HepG2 (cell line): ENCODE data around the gene RETREG2. TPM values are rescaled to one million over a fixed set of nuclear protein-coding genes. Genes with fewer than 3 reads are reported as not detected.

Source experiments
- ARHGAP35 ChIP-seq: sonication (generic); formaldehyde crosslinking; IDR thresholded peaks from 2 replicates; pipeline ENCODE4 v1.9.0; 2022; ENCODE audit warnings: mild to moderate bottlenecking, inconsistent platforms, moderate library complexity, missing genetic modification reagents, borderline replicate concordance
- ATRX ChIP-seq: sonication (generic); formaldehyde crosslinking; IDR thresholded peaks from 2 replicates; pipeline ENCODE4 v1.4.0; 2020; ENCODE audit warnings: missing genetic modification reagents, borderline replicate concordance
- BORCS8-MEF2B ChIP-seq: sonication (generic); formaldehyde crosslinking; IDR thresholded peaks from 2 replicates; pipeline ENCODE4 v1.8.0; 2022; ENCODE audit warnings: mild to moderate bottlenecking, missing genetic modification reagents
- GPN1 ChIP-seq: sonication (generic); formaldehyde crosslinking; IDR thresholded peaks from 2 replicates; pipeline ENCODE4 v1.5.1; 2020; ENCODE audit warnings: missing genetic modification reagents, borderline replicate concordance
- HNF4A ChIP-seq: sonication (generic); formaldehyde crosslinking; IDR thresholded peaks from 2 replicates; pipeline ENCODE4 v1.4.0; 2020; ENCODE audit warnings: missing genetic modification reagents
- MIXL1 ChIP-seq: IDR thresholded peaks from 2 replicates; pipeline ENCODE4 v1.6.1; 2016
- NKX3-1 ChIP-seq: sonication (generic); formaldehyde crosslinking; IDR thresholded peaks from 2 replicates; pipeline ENCODE4 v1.5.0; 2020; ENCODE audit warnings: missing genetic modification reagents
- NONO ChIP-seq, 2 experiments: fragments of 450-650 bp in 1 of 2; sonication (generic) in 1 of 2; formaldehyde crosslinking in 1 of 2; IDR thresholded peaks in 1 of 2; conservative IDR thresholded peaks in 1 of 2; 2 replicates each; pipeline versions ENCODE4 v1.6.1 to v1.8.0; 2017 to 2022; ENCODE audit warnings: mild to moderate bottlenecking in 1 of 2, missing genetic modification reagents in 1 of 2, moderate library complexity in 1 of 2
- RARA ChIP-seq: IDR thresholded peaks from 2 replicates; pipeline ENCODE4 v1.6.1; 2016; ENCODE audit warnings: missing genetic modification reagents, missing compliant biosample characterization
- RFXANK ChIP-seq: IDR thresholded peaks from 2 replicates; pipeline ENCODE4 v1.6.1; 2016
- SAP130 ChIP-seq: IDR thresholded peaks from 2 replicates; pipeline ENCODE4 v1.6.1; 2016; ENCODE audit warnings: low read depth
- SNAPC2 ChIP-seq: sonication (generic); formaldehyde crosslinking; IDR thresholded peaks from 2 replicates; pipeline ENCODE4 v1.8.1; 2022; ENCODE audit warnings: mild to moderate bottlenecking, missing genetic modification reagents
- ZC3H13 ChIP-seq: sonication (generic); formaldehyde crosslinking; IDR thresholded peaks from 2 replicates; pipeline ENCODE4 v1.8.1; 2023; ENCODE audit warnings: mild to moderate bottlenecking, missing genetic modification reagents, moderate library complexity
- ZNF556 ChIP-seq: sonication (generic); formaldehyde crosslinking; IDR thresholded peaks from 2 replicates; pipeline ENCODE4 v1.4.0; 2020; ENCODE audit warnings: mild to moderate bottlenecking, missing genetic modification reagents, borderline replicate concordance
- polyA plus RNA-seq, 8 experiments: library from polyadenylated mRNA; depleted of rRNA in 3 of 8; stranded (reverse) in 7 of 8; unstranded in 1 of 8; fragments of >200 nt; fragmentation: Illumina TruSeq in 4 of 8; extraction: Trizol in 4 of 8; gene quantifications; 2 replicates each; pipeline versions ENCODE4 v1.2.1 to v1.2.3, GENCODE V29; 2011 to 2016; ENCODE audit warnings: low read depth in 4 of 8, missing spikeins in 1 of 8, mixed read lengths in 1 of 8; ENCODE audit not compliant: insufficient read depth in 1 of 8
- total RNA-seq, 5 experiments: library from RNA; depleted of rRNA; stranded (reverse); fragments of >200 nt; fragmentation: Illumina TruSeq; extraction: Trizol; gene quantifications; 2 replicates each; pipeline ENCODE4 v1.2.3, GENCODE V29; 2016; ENCODE audit warnings: low read depth in 1 of 5
- TF ChIP-seq, protein P1 (sequence below): sonication (generic); formaldehyde crosslinking; IDR thresholded peaks from 2 replicates; pipeline ENCODE4 v1.5.0; 2020; ENCODE audit warnings: missing genetic modification reagents, mild to moderate bottlenecking, borderline replicate concordance
- TF ChIP-seq, protein P2 (sequence below): sonication (generic); formaldehyde crosslinking; IDR thresholded peaks from 2 replicates; pipeline ENCODE4 v1.4.0; 2020; ENCODE audit warnings: missing genetic modification reagents, borderline replicate concordance
- TF ChIP-seq, protein P3 (sequence below): sonication (generic); formaldehyde crosslinking; IDR thresholded peaks from 2 replicates; pipeline ENCODE4 v1.4.0; 2020; ENCODE audit warnings: missing genetic modification reagents, borderline replicate concordance
- TF ChIP-seq, protein P4 (sequence below): sonication (generic); formaldehyde crosslinking; IDR thresholded peaks from 2 replicates; pipeline ENCODE4 v1.8.1; 2022; ENCODE audit warnings: mild to moderate bottlenecking, missing genetic modification reagents
- TF ChIP-seq, protein P5 (sequence below): sonication (generic); formaldehyde crosslinking; IDR thresholded peaks from 2 replicates; pipeline ENCODE4 v1.4.0; 2020; ENCODE audit warnings: mild to moderate bottlenecking, missing genetic modification reagents
- TF ChIP-seq, protein P6 (sequence below): sonication (generic); formaldehyde crosslinking; IDR thresholded peaks from 2 replicates; pipeline ENCODE4 v1.5.0; 2020; ENCODE audit warnings: missing genetic modification reagents

Gene RETREG2
- total and polyA plus RNA-seq, 2 of the 13 experiments (the other 11 are each of a cell fraction or from before 2014, with no cell fraction given), result 86.0 to 134 TPM

DNA sequence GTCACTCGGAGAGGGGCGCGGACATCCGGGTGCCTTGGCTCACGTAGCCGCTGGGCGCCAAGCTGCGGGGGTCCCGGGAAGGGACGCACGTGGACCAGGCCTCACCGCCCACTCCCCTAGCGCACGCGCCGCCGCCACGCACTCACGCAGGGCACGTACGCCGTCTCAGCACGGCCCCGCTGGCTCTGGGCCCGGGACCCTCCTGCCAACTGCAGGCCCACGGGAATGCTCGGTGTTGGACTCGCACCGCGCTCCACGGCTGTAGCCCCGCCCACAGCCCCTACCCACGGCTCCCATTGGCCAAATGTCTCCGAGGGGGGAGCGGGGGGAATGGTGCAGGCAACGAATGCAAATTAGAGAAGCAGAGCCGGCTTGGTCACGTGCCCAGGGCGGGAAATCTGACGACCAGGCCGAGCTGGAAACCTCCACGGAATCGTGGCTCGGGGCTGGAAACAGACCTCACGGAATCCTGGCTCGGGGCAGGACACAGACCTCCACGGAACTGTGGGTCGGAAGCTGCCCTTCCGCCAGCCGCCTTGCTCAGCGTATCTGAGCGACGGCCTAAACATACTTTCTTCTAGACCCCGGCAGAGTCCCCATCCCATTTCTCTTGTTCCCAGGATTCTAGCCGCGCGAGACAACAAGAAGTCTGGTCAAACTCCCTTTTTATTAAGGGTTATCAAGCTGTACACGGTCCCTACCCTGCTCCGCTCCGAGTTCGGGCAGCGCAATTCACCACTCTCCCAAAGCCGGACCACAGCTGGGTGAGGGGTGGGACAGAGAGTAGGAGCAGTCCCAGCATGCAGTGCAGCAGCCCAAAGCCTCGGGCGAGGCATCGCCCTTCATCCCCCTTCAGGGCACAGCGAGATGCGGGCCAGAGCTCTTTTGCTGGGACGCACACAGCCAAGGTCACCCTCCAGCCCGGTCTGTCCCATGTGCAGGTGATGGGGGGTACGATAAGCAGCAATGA lies 40.9 kb downstream of the RETREG2 start, which contains the start of gene ABCB6 (continued):
- TF ChIP-seq NONO (IDR thresholded peaks at IDR 0.05), result no peak
- TF ChIP-seq NONO (CRISPR knock-in tag; conservative IDR thresholded peaks at IDR 0.05), result peak; percentile 99
- TF ChIP-seq, protein P1, sequence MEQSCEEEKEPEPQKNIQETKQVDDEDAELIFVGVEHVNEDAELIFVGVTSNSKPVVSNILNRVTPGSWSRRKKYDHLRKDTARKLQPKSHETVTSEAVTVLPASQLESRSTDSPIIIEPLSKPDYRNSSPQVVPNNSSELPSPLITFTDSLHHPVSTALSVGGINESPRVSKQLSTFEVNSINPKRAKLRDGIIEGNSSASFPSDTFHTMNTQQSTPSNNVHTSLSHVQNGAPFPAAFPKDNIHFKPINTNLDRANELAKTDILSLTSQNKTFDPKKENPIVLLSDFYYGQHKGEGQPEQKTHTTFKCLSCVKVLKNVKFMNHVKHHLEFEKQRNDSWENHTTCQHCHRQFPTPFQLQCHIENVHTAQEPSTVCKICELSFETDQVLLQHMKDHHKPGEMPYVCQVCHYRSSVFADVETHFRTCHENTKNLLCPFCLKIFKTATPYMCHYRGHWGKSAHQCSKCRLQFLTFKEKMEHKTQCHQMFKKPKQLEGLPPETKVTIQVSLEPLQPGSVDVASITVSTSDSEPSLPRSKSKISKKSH (CRISPR knock-in tag), result peak; percentile 95
- peak; percentile 96 for TF ChIP-seq NKX3-1 (CRISPR knock-in tag)
- TF ChIP-seq ZNF556 (CRISPR knock-in tag), result peak; percentile 74; the same call in 1 of the 2 replicates
- TF ChIP-seq HNF4A, result peak; percentile 14; the same call in 1 of the 2 replicates
- TF ChIP-seq, protein P2, sequence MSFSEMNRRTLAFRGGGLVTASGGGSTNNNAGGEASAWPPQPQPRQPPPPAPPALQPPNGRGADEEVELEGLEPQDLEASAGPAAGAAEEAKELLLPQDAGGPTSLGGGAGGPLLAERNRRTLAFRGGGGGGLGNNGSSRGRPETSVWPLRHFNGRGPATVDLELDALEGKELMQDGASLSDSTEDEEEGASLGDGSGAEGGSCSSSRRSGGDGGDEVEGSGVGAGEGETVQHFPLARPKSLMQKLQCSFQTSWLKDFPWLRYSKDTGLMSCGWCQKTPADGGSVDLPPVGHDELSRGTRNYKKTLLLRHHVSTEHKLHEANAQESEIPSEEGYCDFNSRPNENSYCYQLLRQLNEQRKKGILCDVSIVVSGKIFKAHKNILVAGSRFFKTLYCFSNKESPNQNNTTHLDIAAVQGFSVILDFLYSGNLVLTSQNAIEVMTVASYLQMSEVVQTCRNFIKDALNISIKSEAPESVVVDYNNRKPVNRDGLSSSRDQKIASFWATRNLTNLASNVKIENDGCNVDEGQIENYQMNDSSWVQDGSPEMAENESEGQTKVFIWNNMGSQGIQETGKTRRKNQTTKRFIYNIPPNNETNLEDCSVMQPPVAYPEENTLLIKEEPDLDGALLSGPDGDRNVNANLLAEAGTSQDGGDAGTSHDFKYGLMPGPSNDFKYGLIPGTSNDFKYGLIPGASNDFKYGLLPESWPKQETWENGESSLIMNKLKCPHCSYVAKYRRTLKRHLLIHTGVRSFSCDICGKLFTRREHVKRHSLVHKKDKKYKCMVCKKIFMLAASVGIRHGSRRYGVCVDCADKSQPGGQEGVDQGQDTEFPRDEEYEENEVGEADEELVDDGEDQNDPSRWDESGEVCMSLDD (CRISPR knock-in tag), result no peak; the same call in 1 of the 2 replicates
- peak; percentile 97 for TF ChIP-seq ARHGAP35 (CRISPR knock-in tag)
- TF ChIP-seq, protein P3, sequence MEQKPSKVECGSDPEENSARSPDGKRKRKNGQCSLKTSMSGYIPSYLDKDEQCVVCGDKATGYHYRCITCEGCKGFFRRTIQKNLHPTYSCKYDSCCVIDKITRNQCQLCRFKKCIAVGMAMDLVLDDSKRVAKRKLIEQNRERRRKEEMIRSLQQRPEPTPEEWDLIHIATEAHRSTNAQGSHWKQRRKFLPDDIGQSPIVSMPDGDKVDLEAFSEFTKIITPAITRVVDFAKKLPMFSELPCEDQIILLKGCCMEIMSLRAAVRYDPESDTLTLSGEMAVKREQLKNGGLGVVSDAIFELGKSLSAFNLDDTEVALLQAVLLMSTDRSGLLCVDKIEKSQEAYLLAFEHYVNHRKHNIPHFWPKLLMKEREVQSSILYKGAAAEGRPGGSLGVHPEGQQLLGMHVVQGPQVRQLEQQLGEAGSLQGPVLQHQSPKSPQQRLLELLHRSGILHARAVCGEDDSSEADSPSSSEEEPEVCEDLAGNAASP, result peak; percentile 65; the same call in 1 of the 2 replicates
- TF ChIP-seq RFXANK (CRISPR knock-in tag), result peak; percentile 82
- TF ChIP-seq MIXL1 (CRISPR knock-in tag), result peak; percentile 73
- no peak; the same call in 1 of the 2 replicates for TF ChIP-seq GPN1 (CRISPR knock-in tag)
- TF ChIP-seq RARA, result peak; percentile 43; the same call in 1 of the 2 replicates
- peak; percentile 99 for TF ChIP-seq BORCS8-MEF2B (CRISPR knock-in tag)
- peak; percentile 99 for TF ChIP-seq ZC3H13 (CRISPR knock-in tag)
- TF ChIP-seq, protein P4, sequence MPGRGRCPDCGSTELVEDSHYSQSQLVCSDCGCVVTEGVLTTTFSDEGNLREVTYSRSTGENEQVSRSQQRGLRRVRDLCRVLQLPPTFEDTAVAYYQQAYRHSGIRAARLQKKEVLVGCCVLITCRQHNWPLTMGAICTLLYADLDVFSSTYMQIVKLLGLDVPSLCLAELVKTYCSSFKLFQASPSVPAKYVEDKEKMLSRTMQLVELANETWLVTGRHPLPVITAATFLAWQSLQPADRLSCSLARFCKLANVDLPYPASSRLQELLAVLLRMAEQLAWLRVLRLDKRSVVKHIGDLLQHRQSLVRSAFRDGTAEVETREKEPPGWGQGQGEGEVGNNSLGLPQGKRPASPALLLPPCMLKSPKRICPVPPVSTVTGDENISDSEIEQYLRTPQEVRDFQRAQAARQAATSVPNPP (CRISPR knock-in tag), result peak; percentile 97
- TF ChIP-seq, protein P5, sequence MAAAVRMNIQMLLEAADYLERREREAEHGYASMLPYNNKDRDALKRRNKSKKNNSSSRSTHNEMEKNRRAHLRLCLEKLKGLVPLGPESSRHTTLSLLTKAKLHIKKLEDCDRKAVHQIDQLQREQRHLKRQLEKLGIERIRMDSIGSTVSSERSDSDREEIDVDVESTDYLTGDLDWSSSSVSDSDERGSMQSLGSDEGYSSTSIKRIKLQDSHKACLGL (CRISPR knock-in tag), result peak; percentile 99
- no peak for TF ChIP-seq ATRX
- TF ChIP-seq SNAPC2, result peak; percentile 99
- TF ChIP-seq SAP130 (CRISPR knock-in tag), result peak; percentile 99
- TF ChIP-seq, protein P6, sequence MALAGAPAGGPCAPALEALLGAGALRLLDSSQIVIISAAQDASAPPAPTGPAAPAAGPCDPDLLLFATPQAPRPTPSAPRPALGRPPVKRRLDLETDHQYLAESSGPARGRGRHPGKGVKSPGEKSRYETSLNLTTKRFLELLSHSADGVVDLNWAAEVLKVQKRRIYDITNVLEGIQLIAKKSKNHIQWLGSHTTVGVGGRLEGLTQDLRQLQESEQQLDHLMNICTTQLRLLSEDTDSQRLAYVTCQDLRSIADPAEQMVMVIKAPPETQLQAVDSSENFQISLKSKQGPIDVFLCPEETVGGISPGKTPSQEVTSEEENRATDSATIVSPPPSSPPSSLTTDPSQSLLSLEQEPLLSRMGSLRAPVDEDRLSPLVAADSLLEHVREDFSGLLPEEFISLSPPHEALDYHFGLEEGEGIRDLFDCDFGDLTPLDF (CRISPR knock-in tag), result peak; percentile 94
